ENCODE measurements around the gene STXBP4.

DNA sequence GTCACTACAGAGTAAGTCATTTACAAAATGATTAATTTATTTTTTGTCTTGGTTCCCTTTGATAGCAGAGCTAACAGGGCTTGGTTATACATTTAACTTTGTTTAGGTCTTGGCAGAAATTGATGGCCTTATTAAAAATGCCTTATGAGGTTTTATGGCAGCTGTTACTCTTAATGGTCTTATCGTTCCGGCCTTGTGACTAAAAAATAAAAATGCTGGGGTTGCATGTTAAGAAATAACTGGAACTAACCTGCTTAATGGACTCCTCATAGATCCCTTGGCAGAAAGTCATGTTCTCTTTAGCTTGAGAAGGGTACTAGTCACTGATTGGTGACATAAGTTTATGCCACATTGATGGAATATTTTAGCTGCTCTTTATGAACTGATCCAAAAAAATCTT, 18.4 kb upstream of the STXBP4 start:
- TF ChIP-seq RARB (CRISPR knock-in tag; IDR thresholded peaks at IDR 0.05) (no peak), ZFP30 (CRISPR knock-in tag; IDR thresholded peaks at IDR 0.05) (no peak), BACH2 (CRISPR knock-in tag; IDR thresholded peaks at IDR 0.05; ENCODE audit: borderline replicate concordance) (no peak), OSR1 (CRISPR knock-in tag; IDR thresholded peaks at IDR 0.05) (no peak), ISL1 (CRISPR knock-in tag; IDR thresholded peaks at IDR 0.05) (no peak), ZNF8 (CRISPR knock-in tag; IDR thresholded peaks at IDR 0.05) (no peak), PPARA (CRISPR knock-in tag; IDR thresholded peaks at IDR 0.05; ENCODE audit: borderline replicate concordance) (no peak), ARNTL (CRISPR knock-in tag; IDR thresholded peaks at IDR 0.05; ENCODE audit: borderline replicate concordance, low read depth) (no peak)
- TF ChIP-seq, protein P1, sequence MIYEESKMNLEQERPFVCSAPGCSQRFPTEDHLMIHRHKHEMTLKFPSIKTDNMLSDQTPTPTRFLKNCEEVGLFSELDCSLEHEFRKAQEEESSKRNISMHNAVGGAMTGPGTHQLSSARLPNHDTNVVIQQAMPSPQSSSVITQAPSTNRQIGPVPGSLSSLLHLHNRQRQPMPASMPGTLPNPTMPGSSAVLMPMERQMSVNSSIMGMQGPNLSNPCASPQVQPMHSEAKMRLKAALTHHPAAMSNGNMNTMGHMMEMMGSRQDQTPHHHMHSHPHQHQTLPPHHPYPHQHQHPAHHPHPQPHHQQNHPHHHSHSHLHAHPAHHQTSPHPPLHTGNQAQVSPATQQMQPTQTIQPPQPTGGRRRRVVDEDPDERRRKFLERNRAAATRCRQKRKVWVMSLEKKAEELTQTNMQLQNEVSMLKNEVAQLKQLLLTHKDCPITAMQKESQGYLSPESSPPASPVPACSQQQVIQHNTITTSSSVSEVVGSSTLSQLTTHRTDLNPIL (CRISPR knock-in tag; IDR thresholded peaks at IDR 0.05; ENCODE audit: low read depth) = no peak
- TF ChIP-seq, protein P2, sequence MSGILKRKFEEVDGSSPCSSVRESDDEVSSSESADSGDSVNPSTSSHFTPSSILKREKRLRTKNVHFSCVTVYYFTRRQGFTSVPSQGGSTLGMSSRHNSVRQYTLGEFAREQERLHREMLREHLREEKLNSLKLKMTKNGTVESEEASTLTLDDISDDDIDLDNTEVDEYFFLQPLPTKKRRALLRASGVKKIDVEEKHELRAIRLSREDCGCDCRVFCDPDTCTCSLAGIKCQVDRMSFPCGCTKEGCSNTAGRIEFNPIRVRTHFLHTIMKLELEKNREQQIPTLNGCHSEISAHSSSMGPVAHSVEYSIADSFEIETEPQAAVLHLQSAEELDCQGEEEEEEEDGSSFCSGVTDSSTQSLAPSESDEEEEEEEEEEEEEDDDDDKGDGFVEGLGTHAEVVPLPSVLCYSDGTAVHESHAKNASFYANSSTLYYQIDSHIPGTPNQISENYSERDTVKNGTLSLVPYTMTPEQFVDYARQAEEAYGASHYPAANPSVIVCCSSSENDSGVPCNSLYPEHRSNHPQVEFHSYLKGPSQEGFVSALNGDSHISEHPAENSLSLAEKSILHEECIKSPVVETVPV (CRISPR knock-in tag; IDR thresholded peaks at IDR 0.05) = no peak
- TF ChIP-seq, protein P3, sequence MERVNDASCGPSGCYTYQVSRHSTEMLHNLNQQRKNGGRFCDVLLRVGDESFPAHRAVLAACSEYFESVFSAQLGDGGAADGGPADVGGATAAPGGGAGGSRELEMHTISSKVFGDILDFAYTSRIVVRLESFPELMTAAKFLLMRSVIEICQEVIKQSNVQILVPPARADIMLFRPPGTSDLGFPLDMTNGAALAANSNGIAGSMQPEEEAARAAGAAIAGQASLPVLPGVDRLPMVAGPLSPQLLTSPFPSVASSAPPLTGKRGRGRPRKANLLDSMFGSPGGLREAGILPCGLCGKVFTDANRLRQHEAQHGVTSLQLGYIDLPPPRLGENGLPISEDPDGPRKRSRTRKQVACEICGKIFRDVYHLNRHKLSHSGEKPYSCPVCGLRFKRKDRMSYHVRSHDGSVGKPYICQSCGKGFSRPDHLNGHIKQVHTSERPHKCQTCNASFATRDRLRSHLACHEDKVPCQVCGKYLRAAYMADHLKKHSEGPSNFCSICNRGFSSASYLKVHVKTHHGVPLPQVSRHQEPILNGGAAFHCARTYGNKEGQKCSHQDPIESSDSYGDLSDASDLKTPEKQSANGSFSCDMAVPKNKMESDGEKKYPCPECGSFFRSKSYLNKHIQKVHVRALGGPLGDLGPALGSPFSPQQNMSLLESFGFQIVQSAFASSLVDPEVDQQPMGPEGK (CRISPR knock-in tag; IDR thresholded peaks at IDR 0.05; ENCODE audit: borderline replicate concordance) = no peak
